GM15510 (cell line): ENCODE measurements around the gene CCDC178.

ENCODE experiments used
- POLR2A ChIP-seq: IDR thresholded peaks from 3 replicates; pipeline ENCODE4 v1.6.1; 2011; ENCODE audit warnings: borderline replicate concordance; ENCODE audit not compliant: insufficient read length; ENCODE audit errors: extremely low read depth

Gene CCDC178

GRCh38 chr18:32956591-32957315, 483.8 kb downstream of the CCDC178 start:
- TF ChIP-seq POLR2A, result no peak

- TF ChIP-seq POLR2A, result no peak
These were observed 502.9 kb downstream of the CCDC178 start for GRCh38 chr18:32937597-32937996.

GRCh38 chr18:32937066-32937465, 503.5 kb downstream of the CCDC178 start:
- TF ChIP-seq POLR2A, result no peak

- TF ChIP-seq POLR2A, result no peak
These were observed 506.3 kb downstream of the CCDC178 start for GRCh38 chr18:32934201-32934600.

DNA sequence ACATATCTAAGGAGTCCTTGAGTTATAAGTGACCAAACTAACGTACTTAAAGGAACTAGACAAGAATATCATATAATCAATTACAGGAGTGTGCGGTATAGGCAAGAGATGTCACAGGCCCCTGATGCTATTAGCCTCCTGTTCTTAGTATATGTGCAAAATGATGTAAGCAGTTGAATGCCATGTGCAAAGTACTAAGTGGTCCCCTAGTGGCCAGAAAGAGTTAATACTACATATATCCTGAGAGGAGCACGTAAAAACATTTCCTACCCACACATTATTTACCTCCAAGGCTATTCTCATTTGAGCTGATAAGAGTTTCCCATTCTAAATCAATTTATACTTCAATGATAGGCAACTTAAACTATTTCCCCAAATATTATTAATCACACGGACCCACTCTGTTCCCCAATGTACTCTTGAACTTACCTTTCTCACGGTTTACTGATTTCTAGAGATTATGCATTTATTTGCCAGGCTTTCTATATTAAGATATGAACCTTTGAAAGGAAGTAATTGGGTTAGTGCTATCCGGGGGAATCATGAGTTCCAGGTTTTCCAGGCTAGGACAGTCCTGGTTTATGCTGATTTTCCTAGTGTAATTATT, 509.7 kb downstream of the CCDC178 start:
- no peak for TF ChIP-seq POLR2A

GRCh38 chr18:32929213-32929612, 511.3 kb downstream of the CCDC178 start:
- TF ChIP-seq POLR2A, result no peak

DNA sequence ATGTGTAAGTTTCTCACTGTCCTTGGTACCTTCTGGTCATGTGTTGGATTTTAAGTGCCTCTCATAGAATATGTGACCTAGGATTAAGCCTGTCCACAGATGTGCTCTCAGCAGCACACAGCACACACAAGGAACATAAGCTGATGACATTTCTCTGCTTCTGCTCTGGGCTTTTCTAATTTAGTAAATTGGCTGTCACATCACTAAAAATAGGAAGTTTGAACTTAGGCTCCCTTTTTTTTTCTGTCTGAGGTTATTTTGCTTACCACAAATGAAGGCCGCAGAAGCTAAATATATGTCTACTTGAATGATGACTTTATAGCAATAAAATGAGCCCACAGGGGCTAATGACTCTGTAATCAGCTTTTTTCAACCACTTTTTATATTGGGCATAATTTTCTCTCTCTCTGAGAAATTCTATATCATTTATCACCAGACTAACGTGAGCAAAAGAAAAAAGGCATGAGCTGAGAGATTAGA, 517.5 kb downstream of the CCDC178 start:
- no peak for TF ChIP-seq POLR2A

- no peak for TF ChIP-seq POLR2A
These were observed 519.4 kb downstream of the CCDC178 start for GRCh38 chr18:32920796-32921787.

- no peak for TF ChIP-seq POLR2A
These were observed 520.7 kb downstream of the CCDC178 start for GRCh38 chr18:32919799-32920198.

GRCh38 chr18:32918692-32919250, 521.8 kb downstream of the CCDC178 start:
- TF ChIP-seq POLR2A, result no peak

DNA sequence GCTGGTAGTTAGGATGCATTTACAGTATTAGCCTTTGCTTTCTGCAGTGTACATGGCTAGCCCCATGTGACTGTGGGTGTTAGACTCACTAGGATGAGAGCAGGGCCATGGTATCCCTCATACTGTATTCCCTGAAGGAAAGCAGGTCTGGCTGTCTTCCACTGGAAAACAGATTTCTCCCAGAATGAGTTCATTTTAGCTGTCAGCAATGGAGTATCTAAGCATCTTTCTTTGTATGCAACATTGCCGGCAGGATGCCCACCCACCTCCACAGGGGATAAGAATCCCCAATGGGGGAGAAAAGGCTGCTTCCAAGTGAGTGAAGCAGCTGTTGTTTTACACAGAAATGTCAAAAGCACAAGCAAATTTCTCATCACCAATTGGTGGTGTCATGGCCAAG, 525.0 kb downstream of the CCDC178 start:
- TF ChIP-seq POLR2A, result no peak

GRCh38 chr18:32911660-32912284, 528.7 kb downstream of the CCDC178 start:
- TF ChIP-seq POLR2A, result no peak

GRCh38 chr18:32910694-32911296, 529.7 kb downstream of the CCDC178 start:
- TF ChIP-seq POLR2A, result no peak
